Activated CD4-positive, alpha-beta memory T cell treated with anti-CD3 and anti-CD28 coated beads for 36 hours (primary cell): ENCODE data around the gene CNTNAP5. TPM values are rescaled to one million over a fixed set of nuclear protein-coding genes. Genes with fewer than 3 reads are reported as not detected.

Experiments used
- CTCF ChIA-PET: fragments of 350-600 bp; sonication (Branson Sonifier 250); formaldehyde crosslinking; loops from one replicate; lab custom pipeline; 2021; ENCODE audit warnings: antibody characterized with exemption, inconsistent platforms; lab: Charles Lee
- POLR2A ChIA-PET: fragments of 350-600 bp; sonication (Branson Sonifier 250); formaldehyde crosslinking; loops from one replicate; lab custom pipeline; 2021; ENCODE audit warnings: antibody characterized with exemption; lab: Charles Lee
- DNase-seq: peaks from one replicate; pipeline ENCODE4 v3.0.0-alpha.2; 2020
- H3K27ac Mint-ChIP-seq: one replicate; pipeline ENCODE4 v1.8.0; 2021; ENCODE audit warnings: mixed read lengths
- H3K27me3 Mint-ChIP-seq: one replicate; pipeline ENCODE4 v1.8.0; 2021; ENCODE audit warnings: mixed read lengths
- H3K36me3 Mint-ChIP-seq: one replicate; pipeline ENCODE4 v1.8.0; 2021; ENCODE audit warnings: mixed read lengths
- H3K4me1 Mint-ChIP-seq: one replicate; pipeline ENCODE4 v1.8.0; 2021; ENCODE audit warnings: low read depth, mixed read lengths
- H3K4me3 Mint-ChIP-seq: one replicate; pipeline ENCODE4 v1.8.0; 2021; ENCODE audit warnings: mild to moderate bottlenecking, mixed read lengths
- H3K9me3 Mint-ChIP-seq: one replicate; pipeline ENCODE4 v1.8.0; 2021; ENCODE audit warnings: mixed read lengths
- intact Hi-C: fragments of 100-400 bp; cut with micrococcal nuclease; formaldehyde crosslinking; loops from one replicate; pipeline ENCODE4 v1.15.1; 2023
- total RNA-seq, 2 experiments: library from RNA; stranded (reverse); gene quantifications; one replicate each; pipeline ENCODE4 v1.2.3, GENCODE V29; 2021

Gene CNTNAP5
- total RNA-seq, 2 experiments from 2014 or later: not detected

DNA sequence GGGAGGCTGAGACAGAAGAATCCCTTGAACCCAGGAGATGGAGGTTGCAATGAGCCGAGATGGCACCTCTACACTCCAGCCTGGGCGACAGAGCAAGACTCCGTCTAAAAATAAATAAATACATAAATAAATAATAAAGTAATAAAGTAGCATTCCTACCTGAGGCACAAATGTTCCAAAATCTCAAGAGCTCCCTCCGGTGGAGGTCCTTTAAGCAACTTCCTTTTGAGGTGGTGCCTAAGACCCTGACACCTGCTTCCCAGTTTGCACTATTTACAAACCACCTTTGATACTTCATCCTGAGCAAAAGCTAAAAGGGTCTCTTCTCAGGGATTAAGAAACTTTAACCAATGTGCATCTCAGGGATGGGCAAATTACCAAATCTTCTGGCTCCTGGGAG, 505.1 kb downstream of the CNTNAP5 start:
- H3K4me1 Mint-ChIP-seq: no peaks in the 10 kb centered on the region
- POLR2A ChIA-PET: no interaction called here
- no peak overlapping the region for H3K4me3 Mint-ChIP-seq
- CTCF ChIA-PET: no interaction called here
- H3K36me3 Mint-ChIP-seq: no peaks in the 10 kb centered on the region
- H3K9me3 Mint-ChIP-seq: no peaks in the 10 kb centered on the region
- no peaks in the 10 kb centered on the region for H3K27me3 Mint-ChIP-seq
- H3K27ac Mint-ChIP-seq: no peak overlapping the region
- intact Hi-C loops: no loop called here
- DNase-seq: no peak

DNA sequence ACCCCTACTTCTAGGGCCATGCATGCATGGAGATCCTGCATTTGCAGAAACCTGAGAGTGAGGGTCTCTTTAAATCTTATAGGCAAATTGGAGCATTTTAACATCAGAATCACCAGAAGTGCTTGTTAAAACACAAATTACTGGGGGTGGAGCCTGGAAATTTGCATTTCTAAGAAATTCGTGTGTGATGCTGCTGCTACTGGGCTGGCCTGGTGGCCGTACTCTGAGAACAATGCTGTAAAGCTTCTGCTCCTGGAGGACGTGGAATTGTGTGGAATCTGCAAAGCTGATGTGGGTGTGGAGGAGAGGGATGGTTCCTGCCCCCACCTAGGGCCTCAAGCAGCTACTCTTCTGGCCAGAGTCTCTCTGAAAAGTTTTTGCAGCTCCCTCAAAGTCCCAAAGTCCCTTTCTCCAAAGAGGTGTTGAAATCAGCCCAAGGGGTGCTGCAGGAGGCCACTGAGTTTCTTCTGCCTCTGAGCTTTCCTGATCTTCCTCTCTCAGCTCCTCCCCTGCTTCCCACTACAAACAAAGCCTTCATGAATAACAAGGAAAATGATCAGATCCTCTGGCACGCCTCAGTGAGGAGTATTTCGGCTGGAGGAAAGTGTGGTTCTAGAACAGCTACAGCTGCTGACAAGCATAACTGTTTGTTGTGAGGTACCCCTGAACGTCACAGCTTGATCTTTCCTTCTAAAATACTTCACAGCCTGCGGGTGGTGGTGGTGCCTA, 508.3 kb downstream of the CNTNAP5 start:
- DNase-seq: no peak
- Mint-ChIP-seq H3K9me3 (peaks cover 6% of the 10 kb centered on the region), H3K36me3 (no peaks in the 10 kb centered on the region), H3K27ac (no peak overlapping the region), H3K4me1 (no peaks in the 10 kb centered on the region), H3K27me3 (no peaks in the 10 kb centered on the region), H3K4me3 (no peak overlapping the region)
- ChIA-PET POLR2A (no interaction called here), CTCF (no interaction called here)
- intact Hi-C loops: no loop called here

DNA sequence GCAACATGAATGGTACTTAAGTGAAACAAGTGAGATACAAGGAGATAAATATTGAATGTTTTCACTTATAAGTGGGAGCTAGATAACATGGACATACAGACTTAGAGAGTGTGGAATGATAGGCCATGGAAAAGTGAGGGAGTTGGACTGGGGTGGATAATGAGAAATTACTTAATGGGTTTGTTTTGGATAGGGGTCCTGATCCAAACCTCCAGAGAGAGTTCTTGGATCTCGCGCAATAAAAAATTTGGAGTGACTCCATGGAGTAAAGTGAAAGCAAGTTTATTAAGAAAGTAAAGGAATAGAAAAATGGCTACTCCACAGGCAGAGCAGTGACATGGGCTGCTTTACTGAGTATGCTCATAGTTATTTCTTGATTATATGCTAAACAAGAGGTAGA, 508.9 kb downstream of the CNTNAP5 start:
- Mint-ChIP-seq H3K4me1 (no peaks in the 10 kb centered on the region), H3K27ac (no peak overlapping the region), H3K36me3 (no peaks in the 10 kb centered on the region), H3K4me3 (no peak overlapping the region), H3K27me3 (no peaks in the 10 kb centered on the region), H3K9me3 (peaks cover 6% of the 10 kb centered on the region)
- intact Hi-C loops: no loop called here
- DNase-seq: no peak
- ChIA-PET POLR2A (no interaction called here), CTCF (no interaction called here)

DNA sequence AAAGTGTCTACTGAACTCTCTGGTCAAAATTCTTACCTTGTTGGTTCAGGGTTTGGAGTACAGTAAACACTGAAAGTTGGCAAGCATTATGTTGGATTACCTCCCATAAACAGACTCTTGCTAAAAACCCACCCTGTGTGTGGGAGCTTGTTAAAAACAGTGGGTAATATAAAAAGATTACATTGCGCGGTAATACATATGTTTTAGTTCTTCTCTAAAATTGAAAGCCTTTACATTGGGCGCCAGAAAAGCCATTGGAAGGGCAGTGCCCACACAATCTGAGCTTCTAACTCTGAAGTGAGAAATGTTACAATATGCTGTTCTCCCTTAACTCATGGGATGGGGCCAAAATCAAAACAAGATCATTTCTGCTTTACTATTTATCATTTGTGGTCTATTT, 510.7 kb downstream of the CNTNAP5 start:
- H3K9me3 Mint-ChIP-seq: peaks cover 6% of the 10 kb centered on the region
- H3K27me3 Mint-ChIP-seq: no peaks in the 10 kb centered on the region
- H3K36me3 Mint-ChIP-seq: no peaks in the 10 kb centered on the region
- ChIA-PET CTCF (no interaction called here), POLR2A (no interaction called here)
- no peak for DNase-seq
- H3K27ac Mint-ChIP-seq: no peak overlapping the region
- intact Hi-C loops: no loop called here
- H3K4me3 Mint-ChIP-seq: no peak overlapping the region
- no peaks in the 10 kb centered on the region for H3K4me1 Mint-ChIP-seq

DNA sequence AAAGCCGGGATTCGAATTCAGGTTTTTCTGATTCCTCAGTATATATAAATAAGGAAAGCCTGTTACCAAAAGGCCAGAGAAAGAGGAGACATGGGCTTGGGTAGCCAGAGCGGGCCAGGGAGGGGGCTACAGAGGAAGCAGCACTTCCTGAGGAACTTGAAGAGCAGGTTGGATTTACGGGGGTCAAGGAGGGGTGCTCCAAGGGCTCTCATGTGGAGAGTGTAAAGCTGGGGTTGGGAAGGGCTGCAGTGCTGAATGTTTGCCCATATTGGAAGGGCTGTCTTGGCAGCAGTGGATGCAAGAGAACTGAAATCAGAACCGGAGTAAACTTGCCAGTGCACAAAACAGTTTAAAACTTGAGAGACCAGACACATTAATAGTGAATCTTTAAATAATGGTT, 511.5 kb downstream of the CNTNAP5 start:
- H3K27me3 Mint-ChIP-seq: no peaks in the 10 kb centered on the region
- H3K27ac Mint-ChIP-seq: no peak overlapping the region
- no peak for DNase-seq
- no peak overlapping the region for H3K4me3 Mint-ChIP-seq
- H3K9me3 Mint-ChIP-seq: peaks cover 6% of the 10 kb centered on the region
- intact Hi-C loops: no loop called here
- H3K4me1 Mint-ChIP-seq: no peaks in the 10 kb centered on the region
- POLR2A ChIA-PET: no interaction called here
- H3K36me3 Mint-ChIP-seq: no peaks in the 10 kb centered on the region
- CTCF ChIA-PET: no interaction called here

DNA sequence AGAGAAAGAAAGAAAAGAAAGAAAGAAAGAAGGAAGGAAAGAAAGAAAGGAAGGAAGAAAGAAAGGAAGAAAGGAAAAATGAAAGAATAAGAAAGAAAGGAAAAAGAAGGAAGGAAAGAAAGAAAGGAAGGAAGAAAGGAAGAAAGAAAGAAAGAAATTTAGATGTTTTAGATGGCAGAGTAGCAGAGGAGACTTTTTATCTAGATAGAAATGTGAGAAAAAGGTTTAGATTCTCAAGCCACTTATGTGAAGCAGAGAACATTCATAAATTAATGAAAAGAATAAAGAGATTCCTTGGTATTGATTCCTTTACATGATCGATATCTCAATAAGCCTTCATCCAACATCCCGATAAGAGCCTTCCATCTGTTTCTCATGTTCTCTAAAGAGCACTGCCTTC, 513.5 kb downstream of the CNTNAP5 start:
- Mint-ChIP-seq H3K27me3 (no peaks in the 10 kb centered on the region), H3K4me1 (no peaks in the 10 kb centered on the region), H3K27ac (no peak overlapping the region), H3K9me3 (peaks cover 9% of the 10 kb centered on the region), H3K4me3 (no peak overlapping the region), H3K36me3 (no peaks in the 10 kb centered on the region)
- ChIA-PET CTCF (no interaction called here), POLR2A (no interaction called here)
- no peak for DNase-seq
- intact Hi-C loops: no loop called here

DNA sequence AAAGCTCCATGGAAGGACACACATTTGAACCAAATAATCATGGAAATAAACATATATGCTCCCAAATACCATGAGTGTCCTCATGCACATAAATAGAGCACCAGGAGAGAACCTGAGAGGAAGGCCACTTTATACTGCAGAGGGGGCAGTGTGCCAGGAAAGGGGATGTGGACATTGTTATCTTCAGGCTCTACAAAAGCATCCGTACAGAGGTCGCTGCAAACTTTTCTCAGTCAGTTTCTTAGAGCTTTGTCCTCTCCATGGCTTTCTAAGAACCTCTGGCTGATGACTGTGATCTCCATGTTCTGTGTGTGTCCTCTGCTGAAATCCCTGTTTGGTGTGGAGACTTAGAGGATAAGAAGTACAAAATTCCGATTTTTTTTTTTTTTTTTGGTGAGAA, 515.7 kb downstream of the CNTNAP5 start:
- intact Hi-C loops: no loop called here
- Mint-ChIP-seq H3K4me3 (no peak overlapping the region), H3K36me3 (no peaks in the 10 kb centered on the region), H3K27ac (no peak overlapping the region), H3K9me3 (peaks cover 9% of the 10 kb centered on the region), H3K4me1 (no peaks in the 10 kb centered on the region), H3K27me3 (no peaks in the 10 kb centered on the region)
- CTCF ChIA-PET: no interaction called here
- POLR2A ChIA-PET: no interaction called here
- DNase-seq: no peak

DNA sequence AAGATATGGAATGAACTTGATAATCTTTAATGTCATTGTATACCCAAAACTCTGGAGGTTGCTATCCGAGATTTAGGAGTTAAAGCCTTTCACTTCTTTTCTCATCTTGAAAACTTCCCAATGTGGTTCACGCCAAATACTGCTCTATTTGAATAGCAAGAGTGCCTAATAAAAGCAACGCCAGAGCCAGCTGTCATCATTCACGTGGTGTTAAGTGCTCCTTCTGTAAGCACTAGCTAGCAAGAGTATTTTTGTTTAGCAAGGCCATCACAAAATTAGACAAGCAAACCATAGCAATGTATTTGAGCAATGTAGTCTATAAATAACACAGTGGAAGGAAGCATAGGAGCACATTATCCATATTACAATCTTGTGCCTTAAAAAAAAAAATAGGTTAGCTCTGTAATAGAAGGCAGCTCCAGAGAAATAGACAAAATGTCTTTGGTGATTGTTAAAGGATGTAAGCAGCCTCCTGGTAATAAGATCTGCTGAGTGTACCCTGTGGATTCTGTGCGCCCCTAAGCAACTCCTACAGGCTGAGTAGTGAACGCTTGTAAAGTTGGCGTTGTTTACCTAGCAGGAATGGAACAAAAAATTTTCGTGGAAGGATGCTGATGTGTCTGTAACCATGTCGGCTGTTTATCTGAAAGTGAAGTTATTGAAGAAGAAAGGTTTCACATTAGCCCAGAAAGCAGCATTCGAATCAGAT, 518.0 kb downstream of the CNTNAP5 start:
- no peak for DNase-seq
- no peaks in the 10 kb centered on the region for H3K27me3 Mint-ChIP-seq
- ChIA-PET POLR2A (no interaction called here), CTCF (no interaction called here)
- H3K9me3 Mint-ChIP-seq: peaks cover 3% of the 10 kb centered on the region
- no peak overlapping the region for H3K27ac Mint-ChIP-seq
- no peaks in the 10 kb centered on the region for H3K36me3 Mint-ChIP-seq
- no peak overlapping the region for H3K4me3 Mint-ChIP-seq
- H3K4me1 Mint-ChIP-seq: no peaks in the 10 kb centered on the region
- intact Hi-C loops: no loop called here

DNA sequence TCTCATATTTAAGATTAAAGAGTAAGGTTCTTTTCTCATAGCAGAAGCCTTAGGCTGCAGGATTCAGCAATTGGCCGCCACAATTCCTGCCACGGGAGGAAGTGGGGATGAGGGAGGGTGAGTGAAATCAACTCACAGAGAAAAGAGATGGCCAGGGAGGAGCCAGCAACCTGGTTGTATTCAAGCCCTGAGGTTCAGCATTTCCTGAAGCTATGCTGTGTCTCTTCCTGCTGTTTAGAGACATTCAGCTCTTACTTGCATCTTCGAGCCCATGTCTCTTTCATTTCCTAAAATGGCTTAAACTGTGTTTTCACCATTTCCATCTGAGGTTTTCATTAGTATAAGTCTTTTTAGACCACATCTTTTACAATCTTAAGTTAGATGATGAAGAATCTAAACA, 522.6 kb downstream of the CNTNAP5 start:
- H3K27me3 Mint-ChIP-seq: no peaks in the 10 kb centered on the region
- H3K4me3 Mint-ChIP-seq: no peak overlapping the region
- CTCF ChIA-PET: no interaction called here
- intact Hi-C loops: no loop called here
- H3K4me1 Mint-ChIP-seq: no peaks in the 10 kb centered on the region
- H3K36me3 Mint-ChIP-seq: no peaks in the 10 kb centered on the region
- no peaks in the 10 kb centered on the region for H3K9me3 Mint-ChIP-seq
- H3K27ac Mint-ChIP-seq: no peak overlapping the region
- no peak for DNase-seq
- POLR2A ChIA-PET: no interaction called here

DNA sequence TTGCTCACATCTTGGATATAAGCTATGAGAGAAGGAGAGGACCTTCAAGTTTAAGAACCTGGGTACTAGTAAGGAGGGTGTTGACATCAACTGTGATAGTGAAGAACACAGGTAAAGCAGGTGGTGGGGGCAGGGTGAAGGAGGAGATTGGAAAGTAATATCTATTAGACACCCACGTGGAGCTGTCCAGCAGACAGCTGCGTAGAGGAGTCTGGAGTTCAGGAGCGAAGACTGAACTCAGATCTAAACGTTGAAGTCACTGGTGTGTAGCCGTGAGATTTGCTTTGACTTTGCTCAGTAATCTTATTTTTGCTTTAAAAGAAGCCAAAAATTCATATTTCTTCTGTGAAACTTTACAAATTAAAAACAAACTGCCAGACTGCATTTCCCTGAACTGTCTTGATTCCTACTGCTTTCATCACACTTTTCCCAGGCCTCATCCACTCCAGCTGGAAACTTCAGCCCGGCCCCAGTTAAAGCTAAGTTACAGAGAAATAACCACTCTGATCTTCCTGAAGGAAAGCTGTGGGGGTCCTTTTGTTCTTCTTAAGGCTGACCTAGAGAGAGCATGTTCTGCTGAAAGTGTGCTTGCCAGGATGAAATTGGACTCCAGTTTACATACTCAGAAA, 533.3 kb downstream of the CNTNAP5 start:
- no peak for DNase-seq
- intact Hi-C loops: no loop called here
- Mint-ChIP-seq H3K9me3 (peaks cover 3% of the 10 kb centered on the region), H3K4me1 (no peaks in the 10 kb centered on the region), H3K27ac (no peak overlapping the region), H3K4me3 (no peak overlapping the region), H3K36me3 (no peaks in the 10 kb centered on the region), H3K27me3 (no peaks in the 10 kb centered on the region)
- ChIA-PET CTCF (no interaction called here), POLR2A (no interaction called here)

DNA sequence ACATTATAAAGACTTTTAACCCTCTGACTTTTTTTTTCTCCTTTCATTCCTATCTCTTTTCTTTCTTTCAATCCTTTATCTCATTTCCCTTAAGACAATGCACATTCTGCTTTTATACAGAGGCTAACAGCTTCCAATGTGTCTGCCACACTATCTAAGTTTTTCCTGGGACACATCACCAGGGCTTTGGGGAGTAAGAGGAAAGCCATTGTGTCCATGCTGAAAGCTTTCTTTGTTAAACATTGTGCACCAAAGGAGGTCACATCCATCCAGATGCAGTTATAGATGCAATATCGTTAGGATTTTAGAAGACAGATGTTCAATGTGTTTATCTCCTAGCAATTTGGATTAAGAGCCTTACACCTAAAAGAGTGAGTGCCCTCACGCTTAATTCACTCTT, 534.1 kb downstream of the CNTNAP5 start:
- Mint-ChIP-seq H3K27ac (no peak overlapping the region), H3K27me3 (no peaks in the 10 kb centered on the region), H3K4me3 (no peak overlapping the region), H3K9me3 (peaks cover 7% of the 10 kb centered on the region), H3K36me3 (no peaks in the 10 kb centered on the region), H3K4me1 (no peaks in the 10 kb centered on the region)
- ChIA-PET CTCF (no interaction called here), POLR2A (no interaction called here)
- intact Hi-C loops: no loop called here
- no peak for DNase-seq

DNA sequence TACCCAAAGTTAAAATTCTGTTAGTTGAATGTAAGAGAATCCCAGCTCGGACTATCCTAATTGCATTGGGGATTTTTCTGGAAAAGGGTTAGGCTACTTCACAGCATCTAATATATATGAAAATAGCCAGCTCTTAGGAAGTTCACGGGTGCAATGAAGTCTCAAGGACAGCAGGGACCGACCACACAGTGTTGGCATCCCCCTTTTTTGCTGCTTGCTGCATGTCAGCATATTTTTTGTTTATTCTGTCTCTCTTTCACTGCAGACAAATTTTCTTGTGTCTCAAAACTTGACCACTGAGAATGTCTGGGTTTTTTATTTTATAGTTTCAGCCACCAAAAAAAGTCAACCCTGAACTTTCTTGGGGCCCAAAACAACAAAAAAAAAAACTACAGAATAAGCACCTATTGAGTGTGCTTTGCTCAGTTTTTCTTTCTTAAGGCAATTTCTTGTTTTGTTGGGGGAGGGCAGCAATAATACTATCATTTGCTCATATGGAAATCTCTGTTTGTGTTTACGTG, 535.6 kb downstream of the CNTNAP5 start:
- H3K27ac Mint-ChIP-seq: no peak overlapping the region
- H3K9me3 Mint-ChIP-seq: peaks cover 7% of the 10 kb centered on the region
- no peak for DNase-seq
- POLR2A ChIA-PET: no interaction called here
- H3K27me3 Mint-ChIP-seq: no peaks in the 10 kb centered on the region
- no peaks in the 10 kb centered on the region for H3K4me1 Mint-ChIP-seq
- no peaks in the 10 kb centered on the region for H3K36me3 Mint-ChIP-seq
- CTCF ChIA-PET: no interaction called here
- H3K4me3 Mint-ChIP-seq: no peak overlapping the region
- intact Hi-C loops: no loop called here
